CD14-positive monocyte (primary cell): ENCODE results near the gene SLC25A42. TPM values are rescaled to one million over a fixed set of nuclear protein-coding genes. Genes with fewer than 3 reads are reported as not detected.
"Not testable (repeated sequence)": the region's sequence is repeated elsewhere in the genome, so short reads cannot be mapped to it uniquely, and the experiment has no call there.

Experiments
- DNase-seq, 3 donors: peaks; one replicate each; pipeline ENCODE4 v3.0.0-alpha.2; 2011 to 2022
- H2AFZ ChIP-seq: 2 replicates; pipeline ENCODE4 v1.6.0; 2012; ENCODE audit warnings: mild to moderate bottlenecking, low read depth, low read length, inconsistent platforms; ENCODE audit not compliant: insufficient read depth, poor library complexity, severe bottlenecking
- H3K27ac ChIP-seq, 2 donors: 1 replicate in 1 of 2; 2 replicates in 1 of 2; pipeline ENCODE4 v1.5.1; 2012 to 2013; ENCODE audit warnings: low read length in 2 of 2, control low read depth in 1 of 2, inconsistent platforms in 1 of 2, low read depth in 1 of 2, mild to moderate bottlenecking in 1 of 2
- H3K27me3 ChIP-seq, 2 donors: one replicate each; pipeline versions ENCODE4 v1.6.0 to v1.6.1; 2011 to 2013; ENCODE audit warnings: low read length in 2 of 2; ENCODE audit not compliant: control insufficient read depth in 2 of 2, insufficient read depth in 2 of 2
- H3K36me3 ChIP-seq, 2 donors: replicated peaks in 1 of 2; 1 replicate in 1 of 2; 2 replicates in 1 of 2; pipeline versions ENCODE4 v1.5.1 to v1.6.1; 2012 to 2013; ENCODE audit warnings: low read length in 2 of 2, control low read depth in 1 of 2, inconsistent platforms in 1 of 2, mild to moderate bottlenecking in 1 of 2; ENCODE audit not compliant: insufficient read depth in 2 of 2, control insufficient read depth in 1 of 2
- H3K4me1 ChIP-seq, 2 donors: 1 replicate in 1 of 2; 2 replicates in 1 of 2; pipeline versions ENCODE4 v1.5.1 to v1.6.1; 2012 to 2013; ENCODE audit warnings: low read length in 2 of 2, control low read depth in 1 of 2, inconsistent platforms in 1 of 2, mild to moderate bottlenecking in 1 of 2, moderate library complexity in 1 of 2; ENCODE audit not compliant: insufficient read depth in 2 of 2, control insufficient read depth in 1 of 2
- H3K4me2 ChIP-seq: replicated peaks from 2 replicates; pipeline ENCODE3; 2012; ENCODE audit warnings: low read length, moderate library complexity, mild to moderate bottlenecking; ENCODE audit not compliant: poor library complexity, severe bottlenecking; ENCODE audit errors: extremely low read depth
- H3K4me3 ChIP-seq, 3 experiments: fragments of 200-600 bp in 1 of 3; sonication (generic) in 1 of 3; replicated peaks in 1 of 3; 1 replicate in 2 of 3; 2 replicates in 1 of 3; pipeline ENCODE4 v1.5.1; 2011 to 2013; ENCODE audit warnings: low read length in 3 of 3, mild to moderate bottlenecking in 3 of 3, control low read depth in 2 of 3, low read depth in 2 of 3, inconsistent platforms in 1 of 3, moderate library complexity in 1 of 3
- H3K79me2 ChIP-seq: 2 replicates; pipeline ENCODE4 v1.6.0; 2012; ENCODE audit warnings: mild to moderate bottlenecking, control low read depth, inconsistent platforms, low read length, moderate library complexity; ENCODE audit not compliant: insufficient read depth
- H3K9ac ChIP-seq: 2 replicates; pipeline ENCODE4 v1.6.0; 2017; ENCODE audit warnings: low read length, mild to moderate bottlenecking; ENCODE audit not compliant: insufficient read depth, poor library complexity, severe bottlenecking
- H3K9me3 ChIP-seq, 2 donors: replicated peaks in 1 of 2; 1 replicate in 1 of 2; 2 replicates in 1 of 2; pipeline versions ENCODE4 v1.5.1 to v1.6.1; 2012 to 2013; ENCODE audit warnings: low read length in 2 of 2, control low read depth in 1 of 2; ENCODE audit not compliant: control insufficient read depth in 1 of 2, insufficient read depth in 1 of 2
- H4K20me1 ChIP-seq: 2 replicates; pipeline ENCODE4 v1.6.0; 2012; ENCODE audit warnings: mild to moderate bottlenecking, low read length, control low read depth, moderate library complexity; ENCODE audit not compliant: insufficient read depth
- H3K27ac Mint-ChIP-seq, 7 donors: one replicate each; pipeline ENCODE4 v1.8.0; 2020; ENCODE audit warnings: mild to moderate bottlenecking in 7 of 7, mixed read lengths in 7 of 7, moderate library complexity in 6 of 7, inconsistent platforms in 2 of 7
- H3K27me3 Mint-ChIP-seq, 3 donors: one replicate each; pipeline ENCODE4 v1.8.0; 2021 to 2022; ENCODE audit warnings: low read depth in 3 of 3, mild to moderate bottlenecking in 3 of 3, mixed read lengths in 3 of 3, moderate library complexity in 3 of 3, inconsistent platforms in 1 of 3
- H3K36me3 Mint-ChIP-seq, 2 donors: one replicate each; pipeline ENCODE4 v1.8.0; 2020; ENCODE audit warnings: mixed read lengths in 2 of 2, inconsistent platforms in 1 of 2, mild to moderate bottlenecking in 1 of 2
- H3K4me1 Mint-ChIP-seq: one replicate; pipeline ENCODE4 v1.8.0; 2020; ENCODE audit warnings: mild to moderate bottlenecking, mixed read lengths
- H3K4me3 Mint-ChIP-seq, 2 donors: one replicate each; pipeline ENCODE4 v1.8.0; 2020; ENCODE audit warnings: mild to moderate bottlenecking in 2 of 2, mixed read lengths in 2 of 2, moderate library complexity in 1 of 2
- H3K9me3 Mint-ChIP-seq, 7 donors: one replicate each; pipeline ENCODE4 v1.8.0; 2020 to 2022; ENCODE audit warnings: mixed read lengths in 7 of 7, mild to moderate bottlenecking in 6 of 7, moderate library complexity in 6 of 7, inconsistent platforms in 2 of 7
- WGBS: methylation state at CpG from one replicate; pipeline ENCODE4 v1.1.5; 2013; ENCODE audit warnings: missing lambda C conversion rate; ENCODE audit not compliant: insufficient coverage; 5-methylcytosine and 5-hydroxymethylcytosine counted together
- intact Hi-C, 2 donors: fragments of 100-400 bp; cut with micrococcal nuclease; formaldehyde crosslinking; loops; one replicate each; pipeline versions ENCODE4 v1.15.0 to v1.15.1; 2023
- polyA plus RNA-seq, 3 donors: library from polyadenylated mRNA; depleted of rRNA in 1 of 3; unstranded in 2 of 3; stranded (reverse) in 1 of 3; fragments of 300-500 nt in 2 of 3; fragments of >200 nt in 1 of 3; fragmentation: Illumina TruSeq in 2 of 3; gene quantifications; 1 replicate in 2 of 3; 2 replicates in 1 of 3; pipeline ENCODE4 v1.2.3, GENCODE V29; 2012 to 2021
- TF ChIP-seq, protein P1 (sequence below): fragments of 200-600 bp; IDR thresholded peaks from one replicate; pipeline ENCODE4 v1.8.0; 2022; ENCODE audit warnings: antibody characterized with exemption, mild to moderate bottlenecking

SLC25A42 gene
- polyA plus RNA-seq, 3 donors: 0.68 to 3.1 (median 1.1) TPM

DNA sequence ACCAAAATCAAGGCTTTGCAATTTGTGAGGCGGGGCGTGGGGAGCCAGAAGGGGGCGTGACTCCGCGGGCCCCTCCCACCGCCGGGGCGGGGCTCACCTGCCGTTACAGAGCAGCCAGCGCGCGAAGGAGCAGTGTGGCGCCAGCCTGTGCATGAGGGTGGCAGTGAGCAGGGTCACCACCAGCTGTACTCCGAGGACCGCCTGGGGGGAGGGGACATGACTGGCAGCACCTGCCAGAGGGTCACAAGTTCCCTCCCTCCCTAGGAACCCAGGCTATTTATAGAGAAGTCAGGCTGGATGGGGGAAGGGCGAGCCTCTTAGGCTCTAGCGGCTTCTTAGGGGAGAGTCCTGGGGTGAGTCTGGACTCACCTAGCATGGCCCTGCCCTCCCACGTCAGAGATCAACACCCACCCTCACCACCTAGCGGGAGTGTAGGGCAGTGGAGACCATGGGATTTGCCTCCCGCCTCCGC, 70.9 kb downstream of the SLC25A42 start:
- intact Hi-C loops: loop anchor here (5.0 kb wide), 1 partner anchor 82 kb away; no protein-coding TSS in a partner anchor

DNA sequence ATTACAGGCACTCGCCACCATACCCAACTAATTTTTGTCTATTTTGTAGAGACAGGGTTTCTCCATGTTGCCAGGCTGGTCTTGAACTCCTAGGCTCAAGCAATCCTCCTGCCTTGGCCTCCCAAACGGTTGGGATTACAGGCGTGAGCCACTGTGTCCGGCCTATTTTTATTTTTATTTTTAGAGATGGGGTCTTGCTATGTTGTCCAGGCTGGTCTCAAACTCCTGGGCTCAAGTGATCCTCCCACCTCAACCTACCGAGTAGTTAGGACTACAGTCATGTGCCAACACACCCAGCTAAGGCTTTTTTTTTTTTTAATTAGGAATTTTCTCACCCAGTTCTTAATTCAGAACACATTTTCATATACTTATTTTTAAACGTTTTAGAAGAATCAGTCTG, 71.9 kb downstream of the SLC25A42 start:
- not testable (repeated sequence) for H3K4me2 ChIP-seq, H3K4me3 ChIP-seq, DNase-seq, H3K27me3 Mint-ChIP-seq, H3K79me2 ChIP-seq, H3K27me3 ChIP-seq, H3K36me3 Mint-ChIP-seq, H3K27ac Mint-ChIP-seq, H3K27ac ChIP-seq, H3K4me3 Mint-ChIP-seq, H2AFZ ChIP-seq, H3K36me3 ChIP-seq, H4K20me1 ChIP-seq, H3K9ac ChIP-seq
- peaks cover 28% of the 10 kb centered on the region for H3K4me1 Mint-ChIP-seq
- H3K9me3 Mint-ChIP-seq: peaks cover 10 to 26% (median 13%) of the 10 kb centered on the region in 7 donors
- H3K4me1 ChIP-seq: peaks cover 19 to 21% of the 10 kb centered on the region in 2 donors
- H3K9me3 ChIP-seq: peaks cover 9 to 15% of the 10 kb centered on the region in 2 donors
- no CpG with 5 or more reads among the region's 6 CpGs for WGBS
- intact Hi-C loops: loop anchor here (5.0 kb wide), 1 partner anchor 83 kb away; no protein-coding TSS in a partner anchor

More for the DNA sequence above, 70.9 kb downstream of the SLC25A42 start:
- Histone ChIP-seq H3K79me2 (no peaks in the 10 kb centered on the region), H4K20me1 (no peaks in the 10 kb centered on the region), H3K27me3 (no peaks in the 10 kb centered on the region), H3K9me3 (peaks cover 9 to 15% of the 10 kb centered on the region in 2 donors), H3K4me1 (peaks cover 19 to 21% of the 10 kb centered on the region in 2 donors), H3K4me3 (peak overlapping the region in 1 of 3 experiments; percentile 42), H3K27ac (no peak overlapping the region), H2AFZ (peak overlapping the region; percentile 56), H3K4me2 (peak overlapping the region; percentile 63), H3K9ac (peak overlapping the region; percentile 21), H3K36me3 (no peaks in the 10 kb centered on the region)
- Mint-ChIP-seq H3K27ac (no peak overlapping the region), H3K4me3 (peak overlapping the region; percentile 54 to 78), H3K36me3 (peaks cover 0 to 5% of the 10 kb centered on the region in 2 donors), H3K4me1 (peaks cover 28% of the 10 kb centered on the region), H3K9me3 (peaks cover 10 to 26% (median 13%) of the 10 kb centered on the region in 7 donors), H3K27me3 (peaks cover 4 to 6% (median 5%) of the 10 kb centered on the region in 3 donors)
- no peak for DNase-seq
- 42% methylated on average over 6 of the region's 21 CpGs for WGBS
- TF ChIP-seq, protein P1, sequence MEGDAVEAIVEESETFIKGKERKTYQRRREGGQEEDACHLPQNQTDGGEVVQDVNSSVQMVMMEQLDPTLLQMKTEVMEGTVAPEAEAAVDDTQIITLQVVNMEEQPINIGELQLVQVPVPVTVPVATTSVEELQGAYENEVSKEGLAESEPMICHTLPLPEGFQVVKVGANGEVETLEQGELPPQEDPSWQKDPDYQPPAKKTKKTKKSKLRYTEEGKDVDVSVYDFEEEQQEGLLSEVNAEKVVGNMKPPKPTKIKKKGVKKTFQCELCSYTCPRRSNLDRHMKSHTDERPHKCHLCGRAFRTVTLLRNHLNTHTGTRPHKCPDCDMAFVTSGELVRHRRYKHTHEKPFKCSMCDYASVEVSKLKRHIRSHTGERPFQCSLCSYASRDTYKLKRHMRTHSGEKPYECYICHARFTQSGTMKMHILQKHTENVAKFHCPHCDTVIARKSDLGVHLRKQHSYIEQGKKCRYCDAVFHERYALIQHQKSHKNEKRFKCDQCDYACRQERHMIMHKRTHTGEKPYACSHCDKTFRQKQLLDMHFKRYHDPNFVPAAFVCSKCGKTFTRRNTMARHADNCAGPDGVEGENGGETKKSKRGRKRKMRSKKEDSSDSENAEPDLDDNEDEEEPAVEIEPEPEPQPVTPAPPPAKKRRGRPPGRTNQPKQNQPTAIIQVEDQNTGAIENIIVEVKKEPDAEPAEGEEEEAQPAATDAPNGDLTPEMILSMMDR: no peak
